Measurements from ENCODE around the gene UBL4B. TPM values are rescaled to one million over a fixed set of nuclear protein-coding genes. Genes with fewer than 3 reads are reported as not detected.

UBL4B gene
- polyA plus RNA-seq, 2 donors, result not detected

DNA sequence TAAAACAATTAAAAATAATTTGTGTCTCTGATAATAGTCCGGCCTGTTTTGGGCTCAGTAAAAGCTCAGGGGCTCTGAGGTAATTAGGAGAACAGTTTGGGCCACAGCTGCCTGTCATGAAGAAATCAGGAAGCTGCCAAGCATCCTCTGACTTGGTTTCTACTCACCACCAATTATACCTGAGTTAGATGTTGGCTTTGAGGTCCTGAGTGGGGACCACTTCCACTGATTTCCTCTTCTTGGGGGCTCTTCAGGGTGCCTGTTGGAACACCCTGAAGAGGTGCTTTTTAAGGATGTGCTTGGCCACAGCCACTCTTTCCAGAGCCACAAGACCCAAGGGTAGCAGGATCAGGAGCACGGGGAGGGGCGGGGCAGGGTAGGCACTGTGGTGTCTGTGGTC lies 48.9 kb downstream of the UBL4B start:
- no peak overlapping the region for H3K27ac ChIP-seq (ENCODE audit: low read depth in 2 of 2, low read length in 1 of 2)

DNA sequence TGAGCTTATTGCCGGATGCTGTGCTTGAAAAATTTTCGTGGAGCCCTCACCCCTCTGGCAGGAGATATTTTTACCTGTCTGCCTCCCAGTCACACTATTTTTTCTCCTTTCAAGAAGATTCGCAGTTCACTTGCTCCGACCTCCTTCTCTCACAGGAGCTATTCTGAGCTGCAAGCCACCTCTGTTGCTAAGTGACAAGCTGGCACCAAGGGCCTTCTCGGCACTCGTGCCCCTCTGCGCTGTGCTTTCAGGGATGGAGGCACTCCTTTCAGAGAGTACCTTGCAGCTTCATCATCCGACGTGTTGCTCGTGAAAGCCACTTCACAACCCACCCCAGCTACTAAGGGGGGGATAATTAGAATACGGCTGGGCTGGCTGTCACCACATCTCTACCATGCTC lies 49.6 kb downstream of the UBL4B start:
- 86 to 89% methylated on average over 11 of the region's 11 CpGs for WGBS, 2 donors
- H3K4me1 ChIP-seq (ENCODE audit: control insufficient read depth in 2 of 2, insufficient read depth in 2 of 2, low read length in 1 of 2), result no peaks in the 10 kb centered on the region

More for the DNA sequence above, 48.9 kb downstream of the UBL4B start:
- peaks cover 0 to 2% of the 10 kb centered on the region in 2 donors for H3K9me3 ChIP-seq (ENCODE audit: control insufficient read depth in 2 of 2, insufficient read depth in 1 of 2, low read depth in 1 of 2, low read length in 1 of 2)
- 91 to 92% methylated on average over 3 of the region's 3 CpGs for WGBS, 2 donors
- no peaks in the 10 kb centered on the region for H3K4me1 ChIP-seq (ENCODE audit: control insufficient read depth in 2 of 2, insufficient read depth in 2 of 2, low read length in 1 of 2)
- H3K4me3 ChIP-seq (ENCODE audit: low read depth in 1 of 2, low read length in 2 of 2), result no peak overlapping the region
- no peaks in the 10 kb centered on the region for H3K36me3 ChIP-seq (ENCODE audit: control insufficient read depth in 2 of 2, insufficient read depth in 2 of 2, low read length in 1 of 2)
- H3K27me3 ChIP-seq (ENCODE audit: control insufficient read depth in 1 of 2, insufficient read depth in 2 of 2, low read length in 2 of 2), result no peaks in the 10 kb centered on the region

More for the DNA sequence above, 49.6 kb downstream of the UBL4B start:
- Histone ChIP-seq H3K27ac (ENCODE audit: low read depth in 2 of 2, low read length in 1 of 2) (no peak overlapping the region), H3K27me3 (ENCODE audit: control insufficient read depth in 1 of 2, insufficient read depth in 2 of 2, low read length in 2 of 2) (no peaks in the 10 kb centered on the region), H3K36me3 (ENCODE audit: control insufficient read depth in 2 of 2, insufficient read depth in 2 of 2, low read length in 1 of 2) (no peaks in the 10 kb centered on the region), H3K4me3 (ENCODE audit: low read depth in 1 of 2, low read length in 2 of 2) (no peak overlapping the region), H3K9me3 (ENCODE audit: control insufficient read depth in 2 of 2, insufficient read depth in 1 of 2, low read depth in 1 of 2, low read length in 1 of 2) (peaks cover 0 to 2% of the 10 kb centered on the region in 2 donors)

Other genes with a start within 250 kb of the UBL4B start
- 1 to 10 TPM; 5.6 to 5.7 TPM for gene CSF1, start 201.6 kb upstream of the UBL4B start, polyA plus RNA-seq
- gene AHCYL1, start 127.7 kb upstream of the UBL4B start, polyA plus RNA-seq, result 10 to 100 TPM; 22.6 to 34.7 TPM
- 10 to 100 TPM; 12.3 to 14.0 TPM for gene STRIP1, start 77.8 kb upstream of the UBL4B start, polyA plus RNA-seq
- gene ALX3, start 41.8 kb upstream of the UBL4B start, polyA plus RNA-seq, result under 1 TPM; 0.04 to 0.06 TPM
- gene SLC6A17, start 38.1 kb downstream of the UBL4B start, polyA plus RNA-seq, result under 1 TPM; 0.08 to 0.19 TPM
- gene KCNC4, start 97.9 kb downstream of the UBL4B start, polyA plus RNA-seq, result 1 to 10 TPM; 1.8 to 1.9 TPM
- gene RBM15, start 226.9 kb downstream of the UBL4B start, polyA plus RNA-seq, result 1 to 10 TPM; 2.0 to 4.8 TPM

All from esophagus (tissue), 2 donors.